GM12801 (cell line): ENCODE data around the gene ASMT.

Source experiments
- TF ChIP-seq, protein P1 (sequence below): IDR thresholded peaks from one replicate; pipeline ENCODE4 v1.5.1; 2011; ENCODE audit warnings: control low read depth; ENCODE audit not compliant: insufficient read length; ENCODE audit errors: extremely low read depth

The ASMT gene

GRCh38 chrX:1686642-1687041, 71.8 kb downstream of the ASMT start:
- TF ChIP-seq, protein P1, sequence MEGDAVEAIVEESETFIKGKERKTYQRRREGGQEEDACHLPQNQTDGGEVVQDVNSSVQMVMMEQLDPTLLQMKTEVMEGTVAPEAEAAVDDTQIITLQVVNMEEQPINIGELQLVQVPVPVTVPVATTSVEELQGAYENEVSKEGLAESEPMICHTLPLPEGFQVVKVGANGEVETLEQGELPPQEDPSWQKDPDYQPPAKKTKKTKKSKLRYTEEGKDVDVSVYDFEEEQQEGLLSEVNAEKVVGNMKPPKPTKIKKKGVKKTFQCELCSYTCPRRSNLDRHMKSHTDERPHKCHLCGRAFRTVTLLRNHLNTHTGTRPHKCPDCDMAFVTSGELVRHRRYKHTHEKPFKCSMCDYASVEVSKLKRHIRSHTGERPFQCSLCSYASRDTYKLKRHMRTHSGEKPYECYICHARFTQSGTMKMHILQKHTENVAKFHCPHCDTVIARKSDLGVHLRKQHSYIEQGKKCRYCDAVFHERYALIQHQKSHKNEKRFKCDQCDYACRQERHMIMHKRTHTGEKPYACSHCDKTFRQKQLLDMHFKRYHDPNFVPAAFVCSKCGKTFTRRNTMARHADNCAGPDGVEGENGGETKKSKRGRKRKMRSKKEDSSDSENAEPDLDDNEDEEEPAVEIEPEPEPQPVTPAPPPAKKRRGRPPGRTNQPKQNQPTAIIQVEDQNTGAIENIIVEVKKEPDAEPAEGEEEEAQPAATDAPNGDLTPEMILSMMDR = no peak
